ENCODE data around the gene POLR3A. TPM values are rescaled to one million over a fixed set of nuclear protein-coding genes. Genes with fewer than 3 reads are reported as not detected.
A peak's percentile ranks its signal among the peaks of the same experiment; 100 is the strongest.

POLR3A gene
- total and polyA plus RNA-seq, 2 of the 13 experiments (the other 11 are each of a cell fraction or from before 2014, with no cell fraction given), result 13.6 to 19.2 TPM

GRCh38 chr10:77949167-77949566 is 80.1 kb downstream of the POLR3A start:
- Histone ChIP-seq H3K79me2 (ENCODE audit: insufficient read depth, low read length) (no peaks in the 10 kb centered on the region), H3K36me3 (replicated peaks in 1 of 2; ENCODE audit: control insufficient read depth in 1 of 2, insufficient read depth in 2 of 2, low read length in 2 of 2) (no peaks in the 10 kb centered on the region), H4K20me1 (ENCODE audit: insufficient read depth, low read length) (no peaks in the 10 kb centered on the region), H3K27ac (ENCODE audit: extremely low read length, insufficient read depth, low read length) (no peak overlapping the region), H3K4me1 (ENCODE audit: insufficient read depth, low read length) (peaks cover 51% of the 10 kb centered on the region), H3K9me3 (ENCODE audit: low read length) (peaks cover 18% of the 10 kb centered on the region), H3K27me3 (ENCODE audit: control insufficient read depth in 1 of 2, insufficient read depth in 2 of 2, low read length in 2 of 2) (no peaks in the 10 kb centered on the region), H2AFZ (ENCODE audit: low read length) (no peak overlapping the region), H3K9ac (ENCODE audit: insufficient read depth, low read depth, low read length) (peak overlapping the region; percentile 23; the same call in 1 of the 2 replicates), H3K4me2 (ENCODE audit: low read depth, low read length) (peak overlapping the region; percentile 79), H3K4me3 (replicated peaks in 1 of 3; ENCODE audit: insufficient read depth in 1 of 3, low read depth in 2 of 3, low read length in 3 of 3) (peak overlapping the region; percentile 27 to 44 (median 36); a peak in 5 of 6 replicates)
- no TSS peak for BruUV-seq (replicated peaks)
- CTCF ChIA-PET (ENCODE audit: low intra/inter-chr PET ratio, low total read pairs), result no interaction called here
- 2% methylated on average over 4 of the region's 7 CpGs for WGBS (ENCODE audit: low lambda C conversion rate)
- intact Hi-C loops (cut with micrococcal nuclease; ENCODE audit: unreplicated experiment) (no loop called here), in situ Hi-C loops (cut with HindIII; ENCODE audit: extremely low pct_ligation_motif_present, low pct_unique_long_range_greater_than_20kb) (no loop called here)
- DNase-seq (ENCODE audit: low spot score) (no peak), ATAC-seq (peak; percentile 83), FAIRE-seq (no peak)
- POLR2A ChIA-PET, result interaction anchor here (1.3 kb wide), 1 partner anchor 22 kb away, joined by 3 read pairs; no protein-coding TSS in a partner anchor
- TF ChIP-seq KLF15 (CRISPR knock-in tag; IDR thresholded peaks at IDR 0.05; ENCODE audit: borderline replicate concordance) (no peak), POLR2G (IDR thresholded peaks at IDR 0.05; ENCODE audit: low read depth, low read length) (no peak), ZNF687 (CRISPR knock-in tag; IDR thresholded peaks at IDR 0.05) (peak; percentile 56), FOSL2 (CRISPR knock-in tag; IDR thresholded peaks at IDR 0.05) (peak; percentile 75), PHF5A (CRISPR knock-in tag; IDR thresholded peaks at IDR 0.05; ENCODE audit: low read depth, unreplicated experiment) (no peak), ATRX (CRISPR knock-in tag; IDR thresholded peaks at IDR 0.05; ENCODE audit: borderline replicate concordance) (no peak), PPARG (CRISPR knock-in tag; conservative IDR thresholded peaks at IDR 0.05) (no peak), HOXA3 (CRISPR knock-in tag; IDR thresholded peaks at IDR 0.05) (no peak), ZBTB7B (CRISPR knock-in tag; IDR thresholded peaks at IDR 0.05) (peak; percentile 33; the same call in 1 of the 2 replicates), SP4 (CRISPR knock-in tag; IDR thresholded peaks at IDR 0.05) (no peak), ZSCAN22 (CRISPR knock-in tag; IDR thresholded peaks at IDR 0.05) (no peak), ZNF678 (CRISPR knock-in tag; IDR thresholded peaks at IDR 0.05) (no peak), RBAK (CRISPR knock-in tag; IDR thresholded peaks at IDR 0.05) (no peak)
- TF ChIP-seq, protein P1, sequence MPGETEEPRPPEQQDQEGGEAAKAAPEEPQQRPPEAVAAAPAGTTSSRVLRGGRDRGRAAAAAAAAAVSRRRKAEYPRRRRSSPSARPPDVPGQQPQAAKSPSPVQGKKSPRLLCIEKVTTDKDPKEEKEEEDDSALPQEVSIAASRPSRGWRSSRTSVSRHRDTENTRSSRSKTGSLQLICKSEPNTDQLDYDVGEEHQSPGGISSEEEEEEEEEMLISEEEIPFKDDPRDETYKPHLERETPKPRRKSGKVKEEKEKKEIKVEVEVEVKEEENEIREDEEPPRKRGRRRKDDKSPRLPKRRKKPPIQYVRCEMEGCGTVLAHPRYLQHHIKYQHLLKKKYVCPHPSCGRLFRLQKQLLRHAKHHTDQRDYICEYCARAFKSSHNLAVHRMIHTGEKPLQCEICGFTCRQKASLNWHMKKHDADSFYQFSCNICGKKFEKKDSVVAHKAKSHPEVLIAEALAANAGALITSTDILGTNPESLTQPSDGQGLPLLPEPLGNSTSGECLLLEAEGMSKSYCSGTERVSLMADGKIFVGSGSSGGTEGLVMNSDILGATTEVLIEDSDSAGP (CRISPR knock-in tag; IDR thresholded peaks at IDR 0.05; ENCODE audit: borderline replicate concordance), result peak; percentile 54; the same call in 1 of the 2 replicates
- TF ChIP-seq, protein P2, sequence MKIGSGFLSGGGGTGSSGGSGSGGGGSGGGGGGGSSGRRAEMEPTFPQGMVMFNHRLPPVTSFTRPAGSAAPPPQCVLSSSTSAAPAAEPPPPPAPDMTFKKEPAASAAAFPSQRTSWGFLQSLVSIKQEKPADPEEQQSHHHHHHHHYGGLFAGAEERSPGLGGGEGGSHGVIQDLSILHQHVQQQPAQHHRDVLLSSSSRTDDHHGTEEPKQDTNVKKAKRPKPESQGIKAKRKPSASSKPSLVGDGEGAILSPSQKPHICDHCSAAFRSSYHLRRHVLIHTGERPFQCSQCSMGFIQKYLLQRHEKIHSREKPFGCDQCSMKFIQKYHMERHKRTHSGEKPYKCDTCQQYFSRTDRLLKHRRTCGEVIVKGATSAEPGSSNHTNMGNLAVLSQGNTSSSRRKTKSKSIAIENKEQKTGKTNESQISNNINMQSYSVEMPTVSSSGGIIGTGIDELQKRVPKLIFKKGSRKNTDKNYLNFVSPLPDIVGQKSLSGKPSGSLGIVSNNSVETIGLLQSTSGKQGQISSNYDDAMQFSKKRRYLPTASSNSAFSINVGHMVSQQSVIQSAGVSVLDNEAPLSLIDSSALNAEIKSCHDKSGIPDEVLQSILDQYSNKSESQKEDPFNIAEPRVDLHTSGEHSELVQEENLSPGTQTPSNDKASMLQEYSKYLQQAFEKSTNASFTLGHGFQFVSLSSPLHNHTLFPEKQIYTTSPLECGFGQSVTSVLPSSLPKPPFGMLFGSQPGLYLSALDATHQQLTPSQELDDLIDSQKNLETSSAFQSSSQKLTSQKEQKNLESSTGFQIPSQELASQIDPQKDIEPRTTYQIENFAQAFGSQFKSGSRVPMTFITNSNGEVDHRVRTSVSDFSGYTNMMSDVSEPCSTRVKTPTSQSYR (CRISPR knock-in tag; IDR thresholded peaks at IDR 0.05; ENCODE audit: borderline replicate concordance), result peak; percentile 68; the same call in 1 of the 2 replicates
